Vein endothelial cell (primary cell): ENCODE data around the gene GOLT1A. TPM values are rescaled to one million over a fixed set of nuclear protein-coding genes. Genes with fewer than 3 reads are reported as not detected.

Experiments used
- total RNA-seq: library from RNA; depleted of rRNA; stranded (reverse); fragments of >200 nt; gene quantifications from 2 replicates; pipeline ENCODE4 v1.2.3, GENCODE V29; 2012

Gene GOLT1A, protein sequence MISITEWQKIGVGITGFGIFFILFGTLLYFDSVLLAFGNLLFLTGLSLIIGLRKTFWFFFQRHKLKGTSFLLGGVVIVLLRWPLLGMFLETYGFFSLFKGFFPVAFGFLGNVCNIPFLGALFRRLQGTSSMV
- not detected in 2 replicates for total RNA-seq

DNA sequence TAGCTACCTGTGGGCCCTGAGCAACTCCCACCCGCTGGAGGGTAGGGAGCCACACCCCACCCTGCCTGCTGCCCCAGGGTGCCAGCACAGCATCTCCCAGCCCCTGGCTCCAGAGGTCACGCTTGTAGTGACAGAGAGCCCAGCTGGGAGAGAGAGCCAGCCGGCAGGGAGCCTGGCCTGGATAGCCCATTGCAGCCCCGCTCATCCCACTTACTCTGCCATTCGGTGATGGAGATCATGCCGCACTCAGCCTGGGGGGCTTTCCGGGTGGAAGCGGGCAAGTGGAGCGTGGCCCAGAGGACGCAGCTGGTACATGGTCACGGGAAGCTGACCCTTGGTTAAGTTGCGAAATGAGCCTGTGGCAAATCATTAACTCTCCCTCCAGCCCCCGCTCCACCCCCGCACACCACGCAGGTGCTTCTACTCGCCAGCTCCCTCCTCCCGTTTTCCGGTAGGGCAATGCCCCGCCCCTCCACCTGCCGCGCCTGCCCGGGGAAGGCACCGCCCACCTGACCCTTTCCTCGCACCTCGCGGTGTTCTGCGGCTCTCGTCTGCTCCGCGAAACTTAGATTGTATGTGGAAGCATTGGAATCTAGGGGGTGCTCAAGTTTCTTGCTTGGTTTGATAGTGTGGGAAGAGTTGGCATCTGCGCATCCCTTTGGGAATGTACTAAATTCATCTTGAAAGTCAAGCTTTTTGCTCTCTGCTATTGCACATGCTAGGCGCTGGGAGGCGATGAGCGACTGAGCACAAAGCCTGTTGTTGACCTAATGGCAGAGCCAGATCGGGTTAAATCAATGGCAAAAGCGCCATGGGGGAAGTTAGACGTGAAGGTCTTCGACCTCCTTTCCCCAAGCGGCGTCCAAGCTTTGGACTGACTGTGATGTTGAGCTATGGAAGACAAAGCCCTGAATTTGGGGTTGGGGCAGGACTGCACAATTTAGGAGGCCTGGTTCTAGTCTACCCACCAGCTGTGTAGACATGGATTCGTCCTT is at the start of gene GOLT1A:
Gene GOLT1A, minus strand, starts transcription at position 321 of the 995 bp plus-strand sequence. Its CDS starts 82 bp downstream, at position 239.

DNA sequence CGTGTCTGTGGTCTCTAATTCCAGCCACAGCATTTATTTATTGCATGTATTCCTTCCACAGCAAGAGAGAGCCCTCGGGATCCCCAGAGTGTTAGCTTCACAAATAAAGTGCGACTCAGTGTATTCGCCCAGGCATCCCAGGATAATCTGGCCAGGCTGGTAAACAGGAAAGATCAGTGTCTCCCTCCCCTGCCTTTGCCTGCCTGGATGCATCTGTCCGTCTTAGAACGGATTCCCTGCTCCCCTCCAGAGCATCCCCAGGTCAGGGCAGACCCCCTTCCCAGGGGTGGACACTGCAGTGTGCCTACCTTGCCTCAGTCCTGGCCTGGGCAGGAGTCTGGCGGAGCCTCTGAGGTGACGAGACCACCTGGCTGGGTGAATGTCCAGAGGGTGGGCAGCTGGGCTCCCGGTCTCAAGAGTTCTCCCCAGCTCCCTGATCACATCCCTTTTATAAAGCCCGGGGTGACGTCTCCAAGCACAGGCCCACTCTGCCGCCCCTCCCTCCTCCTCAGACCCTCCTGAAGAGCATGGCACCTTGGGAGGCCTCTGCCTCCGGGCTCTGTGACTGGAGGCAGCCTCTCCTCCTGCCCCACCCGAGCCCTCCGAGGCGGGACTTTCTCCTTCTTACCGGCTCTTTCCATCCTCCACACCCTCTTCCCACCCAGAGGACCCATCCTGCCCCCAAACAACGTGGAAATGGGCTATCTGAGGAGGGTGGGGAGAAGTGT is 17.6 kb downstream of the GOLT1A start, which contains the start of gene KISS1:
Gene KISS1, minus strand, starts transcription at position 424 of the 728 bp plus-strand sequence. CDS start 3,615 bp downstream, outside the sequence.

DNA sequence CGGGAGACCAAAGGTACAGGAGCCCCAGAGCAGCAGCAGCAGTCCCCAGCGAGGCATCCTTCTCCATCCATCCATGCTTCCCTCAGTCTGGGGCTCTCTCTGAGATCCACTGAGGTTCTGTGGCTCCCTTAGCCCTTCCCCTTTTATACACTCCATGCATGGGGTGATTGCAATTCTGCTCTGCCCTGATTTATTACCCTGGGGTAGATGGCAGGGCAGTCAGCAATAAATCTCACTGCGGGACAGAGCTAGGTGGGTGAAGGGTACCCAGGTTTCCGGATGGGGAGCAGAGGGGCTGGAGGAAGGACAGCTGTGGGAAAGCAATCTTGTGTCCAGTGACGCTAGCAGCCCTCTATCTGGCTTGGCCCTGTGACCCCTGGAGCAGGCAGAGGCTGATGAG is 47.6 kb downstream of the GOLT1A start, which contains the start of gene REN:
Gene REN, minus strand, starts transcription at position 119 of the 400 bp plus-strand sequence. Its CDS starts 44 bp downstream, at position 75.

DNA sequence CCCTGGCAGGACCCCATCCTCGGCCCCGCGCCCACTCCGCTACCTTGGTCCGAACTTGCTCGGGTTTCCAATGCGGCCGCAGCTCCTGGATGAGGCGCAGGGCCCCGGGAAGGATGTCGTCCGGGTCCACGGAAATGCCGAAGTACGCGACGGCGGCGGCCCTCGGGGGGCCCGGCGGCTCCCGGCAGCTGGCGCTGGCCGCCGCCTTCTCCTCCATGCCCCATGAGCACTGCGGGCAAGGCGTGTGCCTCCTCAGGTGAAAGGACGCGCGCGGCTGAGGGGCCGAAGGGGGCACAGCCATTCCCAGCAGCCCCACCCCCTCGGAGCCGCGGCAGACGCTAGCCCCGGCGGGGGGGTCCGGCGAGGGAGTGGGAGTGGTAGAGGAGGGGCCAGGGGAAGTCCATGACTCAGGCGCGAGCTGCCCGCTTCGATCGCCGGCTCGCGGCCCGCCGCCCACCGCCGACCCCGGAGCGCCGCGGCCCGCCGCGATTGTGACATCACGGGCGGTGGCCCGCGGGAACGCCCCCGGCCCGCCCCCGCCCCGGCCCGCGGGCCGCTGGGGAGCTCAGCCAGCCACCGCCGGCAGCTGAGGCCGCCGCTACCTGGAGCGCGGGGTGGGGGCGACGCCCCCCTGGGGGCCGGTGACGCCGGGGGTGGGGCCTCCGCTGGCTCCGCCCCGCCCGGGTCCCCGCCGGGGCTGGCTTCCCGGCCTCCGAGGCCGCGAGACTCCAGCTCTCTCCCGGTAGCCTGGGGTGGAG is 62.1 kb downstream of the GOLT1A start, which contains the start of gene ETNK2:
Gene ETNK2, minus strand, starts transcription at position 493 of the 758 bp plus-strand sequence. Its CDS starts 192 bp downstream, at position 301.

Other genes with a start within 250 kb of the GOLT1A start
- gene SOX13, start 140.9 kb downstream of the GOLT1A start, total RNA-seq, result 24.6 and 39.5 TPM in 2 replicates
- gene ETNK2, start 61.9 kb downstream of the GOLT1A start, total RNA-seq, result 16.8 and 30.4 TPM in 2 replicates
- 0.10 and 0.33 TPM in 2 replicates for gene REN, start 47.7 kb downstream of the GOLT1A start, total RNA-seq
- not detected in 2 replicates for gene KISS1, start 17.5 kb downstream of the GOLT1A start, total RNA-seq
- 3.6 and 13.9 TPM in 2 replicates for gene PLEKHA6, start 145.9 kb upstream of the GOLT1A start, total RNA-seq
- gene PPP1R15B, start 197.8 kb upstream of the GOLT1A start, total RNA-seq, result 35.3 and 39.7 TPM in 2 replicates